ENCODE measurements around the gene CFAP99. TPM values are rescaled to one million over a fixed set of nuclear protein-coding genes. Genes with fewer than 3 reads are reported as not detected.

The CFAP99 gene
- total RNA-seq, 1 donor from 2014 or later, result not detected

DNA sequence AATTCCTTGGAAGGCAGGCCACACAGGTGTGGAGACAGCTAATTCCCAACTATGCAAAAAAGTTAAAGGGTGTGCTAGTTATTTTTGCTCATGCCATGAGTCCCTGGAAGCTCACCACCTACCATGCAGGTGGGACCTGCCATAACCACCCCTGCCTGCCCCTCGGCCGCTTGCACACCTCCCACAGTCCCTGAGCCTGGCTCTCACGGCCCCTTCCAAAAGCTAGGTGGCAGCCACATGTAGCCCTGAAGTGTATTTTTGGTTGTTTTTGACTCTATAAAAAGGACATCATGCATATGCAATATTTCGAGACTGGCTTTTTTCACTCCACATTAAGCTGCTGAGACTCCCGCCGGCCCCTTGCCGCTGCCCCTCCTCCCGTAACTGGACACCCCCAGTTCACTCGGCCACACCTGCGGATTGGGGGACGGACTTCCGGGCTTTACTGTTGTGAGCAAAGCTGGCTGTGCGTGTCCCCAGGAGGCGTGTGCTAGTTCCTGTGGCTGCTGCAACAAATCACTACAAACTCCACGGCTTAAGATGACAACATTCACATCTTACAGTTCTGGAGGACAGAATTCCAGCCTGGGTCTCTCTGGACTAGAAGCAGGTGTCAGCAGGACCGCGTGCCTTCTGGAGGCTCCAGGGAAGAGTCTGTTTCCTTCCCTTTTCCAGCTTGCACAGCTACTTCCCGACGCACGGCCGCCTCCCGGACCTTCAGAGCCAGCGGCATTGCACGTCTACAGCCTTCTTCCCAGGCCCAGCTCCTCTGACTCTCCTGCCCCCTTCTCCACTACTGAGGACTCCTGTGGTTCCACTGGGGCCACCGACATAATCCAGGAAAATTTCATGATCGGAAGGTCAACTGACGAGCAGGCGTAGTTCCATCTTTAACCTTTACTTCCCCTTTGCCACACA lies 25.1 kb upstream of the CFAP99 start:
- no peak for TF ChIP-seq CTCF (IDR thresholded peaks at IDR 0.05)
- Mint-ChIP-seq H3K27ac (ENCODE audit: unreplicated experiment) (no peak overlapping the region), H3K4me3 (ENCODE audit: unreplicated experiment) (peak overlapping the region; percentile 15), H3K9me3 (ENCODE audit: unreplicated experiment) (no peaks in the 10 kb centered on the region), H3K4me1 (ENCODE audit: unreplicated experiment) (peaks cover 42% of the 10 kb centered on the region), H3K27me3 (ENCODE audit: unreplicated experiment) (peaks cover 45% of the 10 kb centered on the region), H3K36me3 (ENCODE audit: unreplicated experiment) (no peaks in the 10 kb centered on the region)
- DNase-seq (ENCODE audit: extremely low spot score, unreplicated experiment), result no peak

DNA sequence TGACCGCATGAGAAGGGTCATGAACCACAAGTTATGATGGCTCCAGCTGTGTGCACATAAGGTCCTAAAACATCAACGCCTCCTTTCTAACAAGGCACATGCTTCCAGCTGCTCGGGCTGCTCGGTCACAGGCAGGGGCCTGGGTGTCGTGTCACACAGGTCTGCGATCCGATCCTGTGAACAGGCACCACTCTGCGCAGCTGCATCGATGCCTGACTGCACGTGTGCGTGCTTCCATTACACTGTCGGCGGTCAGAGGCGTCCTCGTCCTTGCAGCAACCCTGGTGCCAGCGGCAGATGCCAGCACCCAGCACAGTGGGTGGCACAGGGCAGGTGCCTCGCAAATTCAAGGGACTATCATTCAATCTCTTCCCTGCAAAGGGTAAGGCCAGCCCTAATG lies 24.2 kb upstream of the CFAP99 start:
- Mint-ChIP-seq H3K27me3 (ENCODE audit: unreplicated experiment) (peaks cover 42% of the 10 kb centered on the region), H3K4me3 (ENCODE audit: unreplicated experiment) (no peak overlapping the region), H3K27ac (ENCODE audit: unreplicated experiment) (no peak overlapping the region), H3K36me3 (ENCODE audit: unreplicated experiment) (no peaks in the 10 kb centered on the region), H3K9me3 (ENCODE audit: unreplicated experiment) (no peaks in the 10 kb centered on the region), H3K4me1 (ENCODE audit: unreplicated experiment) (peaks cover 42% of the 10 kb centered on the region)
- no peak for TF ChIP-seq CTCF (IDR thresholded peaks at IDR 0.05)
- no peak for DNase-seq (ENCODE audit: extremely low spot score, unreplicated experiment)

GRCh38 chr4:2395038-2395437 lies 23.7 kb upstream of the CFAP99 start:
- DNase-seq (ENCODE audit: extremely low spot score, unreplicated experiment), result no peak
- Mint-ChIP-seq H3K9me3 (ENCODE audit: unreplicated experiment) (no peaks in the 10 kb centered on the region), H3K4me3 (ENCODE audit: unreplicated experiment) (no peak overlapping the region), H3K27ac (ENCODE audit: unreplicated experiment) (no peak overlapping the region), H3K36me3 (ENCODE audit: unreplicated experiment) (no peaks in the 10 kb centered on the region), H3K4me1 (ENCODE audit: unreplicated experiment) (peaks cover 38% of the 10 kb centered on the region), H3K27me3 (ENCODE audit: unreplicated experiment) (peaks cover 38% of the 10 kb centered on the region)
- TF ChIP-seq CTCF (IDR thresholded peaks at IDR 0.05), result no peak

DNA sequence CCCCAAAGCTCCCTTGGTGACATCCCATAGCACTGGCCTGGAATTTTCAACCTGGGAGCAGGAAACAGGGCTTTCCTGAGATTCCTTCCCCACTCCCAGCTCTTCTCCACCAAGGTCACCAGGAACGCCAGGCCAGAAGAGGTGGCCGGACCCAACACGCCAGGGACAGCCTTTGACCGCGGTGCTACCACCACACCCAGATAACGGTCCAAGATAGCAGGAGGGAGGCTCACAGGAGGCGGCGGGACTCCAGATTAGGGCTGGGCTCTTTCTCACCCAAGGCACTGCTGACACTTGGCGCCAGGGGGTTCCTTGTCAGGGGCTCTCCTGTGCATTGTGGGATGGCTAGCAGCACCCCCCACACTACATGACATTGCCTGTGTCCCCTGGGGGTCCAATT lies 23.2 kb upstream of the CFAP99 start:
- peaks cover 36% of the 10 kb centered on the region for H3K27me3 Mint-ChIP-seq (ENCODE audit: unreplicated experiment)

More for the DNA sequence above, 23.2 kb upstream of the CFAP99 start:
- H3K4me1 Mint-ChIP-seq (ENCODE audit: unreplicated experiment), result peaks cover 32% of the 10 kb centered on the region
- H3K27ac Mint-ChIP-seq (ENCODE audit: unreplicated experiment), result no peak overlapping the region
- no peak for TF ChIP-seq CTCF (IDR thresholded peaks at IDR 0.05)
- H3K36me3 Mint-ChIP-seq (ENCODE audit: unreplicated experiment), result no peaks in the 10 kb centered on the region
- H3K9me3 Mint-ChIP-seq (ENCODE audit: unreplicated experiment), result no peaks in the 10 kb centered on the region
- H3K4me3 Mint-ChIP-seq (ENCODE audit: unreplicated experiment), result no peak overlapping the region
- no peak for DNase-seq (ENCODE audit: extremely low spot score, unreplicated experiment)

All from osteocyte (in vitro differentiated cells).